Tibial nerve (tissue), 4 donors: ENCODE measurements around the gene HRAS. TPM values are rescaled to one million over a fixed set of nuclear protein-coding genes. Genes with fewer than 3 reads are reported as not detected.

Experiments used
- DNase-seq, 2 donors: peaks; one replicate each; pipeline ENCODE4 v3.0.0-alpha.2; 2019; ENCODE audit warnings: low spot score in 2 of 2
- H3K27ac ChIP-seq, 4 donors: fragments of 200-600 bp; sonication (generic) in 3 of 4; one replicate each; pipeline ENCODE4 v1.5.1; 2017 to 2019; ENCODE audit warnings: mild to moderate bottlenecking in 1 of 4
- H3K27me3 ChIP-seq, 2 donors: fragments of 200-600 bp; sonication (generic) in 1 of 2; one replicate each; pipeline versions ENCODE4 v1.5.1 to v1.6.0; 2017 to 2019
- H3K36me3 ChIP-seq, 3 donors: fragments of 200-600 bp; sonication (generic); one replicate each; pipeline ENCODE4 v1.5.1; 2018 to 2019
- H3K4me1 ChIP-seq, 4 donors: fragments of 200-600 bp; sonication (generic) in 3 of 4; one replicate each; pipeline ENCODE4 v1.5.1; 2017 to 2019
- H3K4me3 ChIP-seq, 4 donors: fragments of 200-600 bp; sonication (generic) in 3 of 4; one replicate each; pipeline ENCODE4 v1.5.1; 2017 to 2019; ENCODE audit warnings: mild to moderate bottlenecking in 1 of 4, moderate library complexity in 1 of 4
- H3K9me3 ChIP-seq, 4 donors: fragments of 200-600 bp; sonication (generic) in 3 of 4; one replicate each; pipeline ENCODE4 v1.5.1; 2017 to 2019
- CTCF ChIP-seq, 5 experiments: fragments of 200-600 bp in 3 of 5; fragments of 450-650 bp in 2 of 5; sonication (generic) in 3 of 5; IDR thresholded peaks; one replicate each; pipeline ENCODE4 v1.5.1; 2016 to 2019; ENCODE audit warnings: antibody characterized with exemption in 5 of 5, mild to moderate bottlenecking in 3 of 5, moderate library complexity in 2 of 5
- EP300 ChIP-seq, 2 donors: sonication (generic); formaldehyde crosslinking; IDR thresholded peaks; one replicate each; pipeline ENCODE4 v1.6.1; 2017; ENCODE audit warnings: antibody characterized with exemption in 2 of 2, mild to moderate bottlenecking in 1 of 2
- POLR2A ChIP-seq, 2 donors: fragments of 450-650 bp; IDR thresholded peaks; one replicate each; pipeline ENCODE4 v1.6.1; 2017; ENCODE audit warnings: antibody characterized with exemption in 2 of 2, mild to moderate bottlenecking in 2 of 2, moderate library complexity in 2 of 2
- WGBS, 2 donors: methylation state at CpG; one replicate each; pipeline ENCODE4 v1.1.5; 2018; 5-methylcytosine and 5-hydroxymethylcytosine counted together
- total RNA-seq, 4 donors: library from RNA; depleted of rRNA; stranded (reverse); fragments of >200 nt; gene quantifications; one replicate each; pipeline ENCODE4 v1.1.0, GENCODE V29; 2016

The HRAS gene
- total RNA-seq, 4 donors from 2014 or later, result 64.3 to 71.1 (median 68.1) TPM

- WGBS, 2 donors, result 77 to 78% methylated on average over 19 to 20 of the region's 20 CpGs
- no peak for DNase-seq
- H3K9me3 ChIP-seq, result no peaks in the 10 kb centered on the region
- no peak overlapping the region for H3K4me3 ChIP-seq
- H3K4me1 ChIP-seq, result peaks cover 0 to 52% (median 35%) of the 10 kb centered on the region in 4 donors
- TF ChIP-seq EP300 (IDR thresholded peaks at IDR 0.05) (no peak), POLR2A (IDR thresholded peaks at IDR 0.05) (no peak), CTCF (IDR thresholded peaks at IDR 0.05) (no peak)
- no peak overlapping the region for H3K27ac ChIP-seq
- no peaks in the 10 kb centered on the region for H3K27me3 ChIP-seq
- peaks cover 0 to 38% (median 4%) of the 10 kb centered on the region in 3 donors for H3K36me3 ChIP-seq
Observed at GRCh38 chr11:579830-580601, 44.6 kb upstream of the HRAS start.

GRCh38 chr11:578276-579035 is 43.1 kb upstream of the HRAS start:
- H3K27me3 ChIP-seq, result no peaks in the 10 kb centered on the region
- no peak for TF ChIP-seq EP300 (IDR thresholded peaks at IDR 0.05)
- TF ChIP-seq CTCF (IDR thresholded peaks at IDR 0.05), result no peak
- TF ChIP-seq POLR2A (IDR thresholded peaks at IDR 0.05), result no peak
- H3K4me3 ChIP-seq, result peak overlapping the region in 1 of 4 donors; percentile 95
- peaks cover 0 to 61% (median 37%) of the 10 kb centered on the region in 4 donors for H3K4me1 ChIP-seq
- H3K27ac ChIP-seq, result no peak overlapping the region
- H3K36me3 ChIP-seq, result peaks cover 0 to 25% (median 0%) of the 10 kb centered on the region in 3 donors
- DNase-seq, result no peak
- H3K9me3 ChIP-seq, result no peaks in the 10 kb centered on the region
- WGBS, 2 donors, result 79 to 80% methylated on average over 21 of the region's 21 CpGs

GRCh38 chr11:577611-577894 is 42.2 kb upstream of the HRAS start:
- 56 to 75% methylated on average over 6 of the region's 6 CpGs for WGBS, 2 donors
- TF ChIP-seq POLR2A (IDR thresholded peaks at IDR 0.05) (no peak), EP300 (IDR thresholded peaks at IDR 0.05) (no peak), CTCF (IDR thresholded peaks at IDR 0.05) (no peak)
- Histone ChIP-seq H3K9me3 (no peaks in the 10 kb centered on the region), H3K4me3 (peak overlapping the region; percentile 58 to 97 (median 88)), H3K4me1 (peaks cover 0 to 61% (median 37%) of the 10 kb centered on the region in 4 donors), H3K27ac (no peak overlapping the region), H3K36me3 (peaks cover 0 to 16% (median 0%) of the 10 kb centered on the region in 3 donors), H3K27me3 (no peaks in the 10 kb centered on the region)
- DNase-seq, result no peak

- WGBS, 2 donors, result 8 to 10% methylated on average over 19 to 25 of the region's 48 CpGs
- no peaks in the 10 kb centered on the region for H3K9me3 ChIP-seq
- TF ChIP-seq EP300 (IDR thresholded peaks at IDR 0.05) (no peak), POLR2A (IDR thresholded peaks at IDR 0.05) (no peak), CTCF (IDR thresholded peaks at IDR 0.05) (no peak)
- H3K4me1 ChIP-seq, result peaks cover 0 to 61% (median 37%) of the 10 kb centered on the region in 4 donors
- no peaks in the 10 kb centered on the region for H3K27me3 ChIP-seq
- no peak for DNase-seq
- peaks cover 0 to 11% (median 0%) of the 10 kb centered on the region in 3 donors for H3K36me3 ChIP-seq
- peak overlapping the region; percentile 58 to 97 (median 88) for H3K4me3 ChIP-seq
- H3K27ac ChIP-seq, result peak overlapping the region; percentile 28 to 96 (median 78)
Observed at GRCh38 chr11:576811-577610, 41.6 kb upstream of the HRAS start.
